Stomach (tissue), 9 donors: ENCODE measurements around the gene NNMT. TPM values are rescaled to one million over a fixed set of nuclear protein-coding genes. Genes with fewer than 3 reads are reported as not detected.

Source experiments
- DNase-seq, 2 donors: peaks; one replicate each; pipeline versions ENCODE4 v3.0.0 to v3.0.0-alpha.2; 2013 to 2019
- H3K27ac ChIP-seq, 5 donors: fragments of 200-600 bp in 4 of 5; sonication (generic) in 4 of 5; one replicate each; pipeline ENCODE4 v1.5.1; 2013 to 2019; ENCODE audit warnings: mild to moderate bottlenecking in 1 of 5, moderate library complexity in 1 of 5
- H3K27me3 ChIP-seq, 3 donors: fragments of 200-600 bp; sonication (generic); one replicate each; pipeline ENCODE4 v1.5.1; 2017 to 2019; ENCODE audit warnings: mixed run types in 1 of 3
- H3K36me3 ChIP-seq, 4 donors: fragments of 200-600 bp; sonication (generic); 1 replicate in 3 of 4; 2 replicates in 1 of 4; pipeline ENCODE4 v1.5.1; 2016 to 2019
- H3K4me1 ChIP-seq, 4 donors: fragments of 200-600 bp; sonication (generic); one replicate each; pipeline ENCODE4 v1.5.1; 2016 to 2019
- H3K4me3 ChIP-seq, 4 donors: fragments of 200-600 bp; sonication (generic) in 3 of 4; one replicate each; pipeline ENCODE4 v1.5.1; 2016 to 2019; ENCODE audit warnings: mild to moderate bottlenecking in 1 of 4
- H3K9me3 ChIP-seq, 4 donors: fragments of 200-600 bp; sonication (generic); one replicate each; pipeline ENCODE4 v1.5.1; 2016 to 2019
- CTCF ChIP-seq, 7 experiments: fragments of 450-650 bp in 4 of 7; fragments of 200-600 bp in 3 of 7; sonication (generic) in 3 of 7; IDR thresholded peaks; one replicate each; pipeline ENCODE4 v1.5.1; 2016 to 2019; ENCODE audit warnings: antibody characterized with exemption in 7 of 7, control low read depth in 2 of 7, mild to moderate bottlenecking in 1 of 7
- EP300 ChIP-seq: sonication (generic); formaldehyde crosslinking; IDR thresholded peaks from one replicate; pipeline ENCODE4 v1.6.1; 2017; ENCODE audit warnings: antibody characterized with exemption
- POLR2A ChIP-seq, 4 donors: fragments of 450-650 bp; IDR thresholded peaks; one replicate each; pipeline ENCODE4 v1.6.1; 2016; ENCODE audit warnings: antibody characterized with exemption in 4 of 4, control low read depth in 2 of 4, mild to moderate bottlenecking in 1 of 4, moderate library complexity in 1 of 4
- POLR2AphosphoS5 ChIP-seq, 3 donors: sonication (generic); formaldehyde crosslinking; IDR thresholded peaks; one replicate each; pipeline ENCODE4 v1.6.1; 2016; ENCODE audit warnings: antibody characterized with exemption in 3 of 3
- WGBS, 5 donors: extraction: QIAGEN DNeasy Blood & Tissue Kit in 3 of 5; methylation state at CpG; one replicate each; pipeline versions ENCODE4 v1.1.5 to v1.1.7; 2013 to 2018; 5-methylcytosine and 5-hydroxymethylcytosine counted together
- intact Hi-C: fragments of 100-400 bp; cut with DNase I; formaldehyde crosslinking; loops from one replicate; pipeline ENCODE4 v1.15.1; 2023; ENCODE audit warnings: low total_unique reads
- polyA plus RNA-seq, 3 donors: library from polyadenylated mRNA; stranded (reverse); fragments of 200-250 nt; gene quantifications; one replicate each; pipeline ENCODE4 v1.2.3, GENCODE V29; 2013
- total RNA-seq, 5 donors: library from RNA; depleted of rRNA; stranded (reverse); fragments of >200 nt; gene quantifications; one replicate each; pipeline versions ENCODE4 v1.1.0 to v1.2.3, GENCODE V29; 2014 to 2016
- donor health status: healthy with polysubstance abuse.
- donor health status: Bipolar disorder and iron deficiency.
- donor health status: healthy.

The NNMT gene
- total and polyA plus RNA-seq, 8 donors: 35.1 to 451 (median 279) TPM

- WGBS, 5 donors: 20 to 48% (median 40%) methylated on average over 2 of the region's 2 CpGs
- no peaks in the 10 kb centered on the region for H3K36me3 ChIP-seq
- H3K4me3 ChIP-seq: no peak overlapping the region
- H3K27ac ChIP-seq: peak overlapping the region in 1 of 5 donors; percentile 30
- TF ChIP-seq POLR2AphosphoS5 (IDR thresholded peaks at IDR 0.05) (no peak), CTCF (IDR thresholded peaks at IDR 0.05) (no peak), EP300 (no peak), POLR2A (IDR thresholded peaks at IDR 0.05) (no peak)
- no peaks in the 10 kb centered on the region for H3K9me3 ChIP-seq
- no peak for DNase-seq
- intact Hi-C loops: no loop called here
- no peaks in the 10 kb centered on the region for H3K27me3 ChIP-seq
- H3K4me1 ChIP-seq: peaks cover 13 to 20% (median 15%) of the 10 kb centered on the region in 4 donors
These were observed 12.2 kb upstream of the NNMT start for GRCh38 chr11:114284021-114284420.

- intact Hi-C loops: no loop called here
- Histone ChIP-seq H3K4me3 (no peak overlapping the region), H3K4me1 (peaks cover 13 to 17% (median 15%) of the 10 kb centered on the region in 4 donors), H3K9me3 (no peaks in the 10 kb centered on the region), H3K36me3 (no peaks in the 10 kb centered on the region), H3K27me3 (no peaks in the 10 kb centered on the region), H3K27ac (no peak overlapping the region)
- TF ChIP-seq CTCF (IDR thresholded peaks at IDR 0.05) (no peak), POLR2A (IDR thresholded peaks at IDR 0.05) (no peak), POLR2AphosphoS5 (IDR thresholded peaks at IDR 0.05) (no peak)
- 83 to 90% (median 86%) methylated on average over 7 of the region's 7 CpGs for WGBS, 5 donors
- no peak for DNase-seq
These were observed 11.3 kb upstream of the NNMT start for GRCh38 chr11:114284914-114285313.

- intact Hi-C loops: no loop called here
- Histone ChIP-seq H3K27me3 (no peaks in the 10 kb centered on the region), H3K4me3 (no peak overlapping the region), H3K36me3 (no peaks in the 10 kb centered on the region), H3K4me1 (peaks cover 7 to 11% (median 10%) of the 10 kb centered on the region in 4 donors), H3K9me3 (no peaks in the 10 kb centered on the region), H3K27ac (no peak overlapping the region)
- no peak for DNase-seq
- TF ChIP-seq POLR2AphosphoS5 (IDR thresholded peaks at IDR 0.05) (no peak), EP300 (no peak), POLR2A (IDR thresholded peaks at IDR 0.05) (no peak), CTCF (IDR thresholded peaks at IDR 0.05) (no peak)
- 80 to 93% (median 83%) methylated on average over 3 of the region's 3 CpGs for WGBS, 5 donors
These were observed 10.6 kb upstream of the NNMT start for GRCh38 chr11:114285599-114285998.

GRCh38 chr11:114286229-114286628, 10.0 kb upstream of the NNMT start:
- Histone ChIP-seq H3K27me3 (no peaks in the 10 kb centered on the region), H3K27ac (no peak overlapping the region), H3K4me1 (peaks cover 7 to 8% (median 7%) of the 10 kb centered on the region in 4 donors), H3K36me3 (no peaks in the 10 kb centered on the region), H3K4me3 (no peak overlapping the region), H3K9me3 (no peaks in the 10 kb centered on the region)
- intact Hi-C loops: no loop called here
- DNase-seq: no peak
- no peak for TF ChIP-seq EP300
- no peak for TF ChIP-seq POLR2AphosphoS5 (IDR thresholded peaks at IDR 0.05)
- no peak for TF ChIP-seq POLR2A (IDR thresholded peaks at IDR 0.05)
- TF ChIP-seq CTCF (IDR thresholded peaks at IDR 0.05): no peak
- WGBS, 5 donors: 95 to 99% (median 97%) methylated on average over 3 of the region's 3 CpGs
